NCI-H82 treated with DMSO at 0.1 percent for 48 hours (cell line): ENCODE results near the gene DNMT3A.
"Not testable (repeated sequence)": the region's sequence is repeated elsewhere in the genome, so short reads cannot be mapped to it uniquely, and the experiment has no call there.

Experiments used
- DNase-seq: peaks from one replicate; lab custom pipeline; 2025; ENCODE audit not compliant: unreplicated experiment; lab: John Stamatoyannopoulos, UW

Gene DNMT3A

GRCh38 chr2:25215948-25216679 is 125.6 kb downstream of the DNMT3A start:
- DNase-seq: no peak

- DNase-seq: no peak
Measured at GRCh38 chr2:25215232-25215631, 126.5 kb downstream of the DNMT3A start.

GRCh38 chr2:25213229-25213628 is 128.5 kb downstream of the DNMT3A start:
- no peak for DNase-seq

- not testable (repeated sequence) for DNase-seq
Measured at GRCh38 chr2:25210923-25211322, 130.8 kb downstream of the DNMT3A start.

GRCh38 chr2:25207078-25207545 is 134.6 kb downstream of the DNMT3A start:
- no peak for DNase-seq

GRCh38 chr2:25204190-25204838 is 137.4 kb downstream of the DNMT3A start:
- no peak for DNase-seq

GRCh38 chr2:25202275-25202674 is 139.4 kb downstream of the DNMT3A start:
- no peak for DNase-seq

GRCh38 chr2:25201794-25202193 is 139.9 kb downstream of the DNMT3A start:
- DNase-seq: no peak

- DNase-seq: no peak
Measured at GRCh38 chr2:25201265-25201664, 140.5 kb downstream of the DNMT3A start.

- DNase-seq: no peak
Measured at GRCh38 chr2:25198576-25198975, 143.1 kb downstream of the DNMT3A start.

- no peak for DNase-seq
Measured at GRCh38 chr2:25198209-25198525, 143.6 kb downstream of the DNMT3A start.

GRCh38 chr2:25197336-25198208 is 144.2 kb downstream of the DNMT3A start:
- no peak for DNase-seq

GRCh38 chr2:25194576-25195122 is 147.1 kb downstream of the DNMT3A start:
- DNase-seq: no peak

GRCh38 chr2:25190536-25190935 is 151.2 kb downstream of the DNMT3A start:
- no peak for DNase-seq

GRCh38 chr2:25188405-25188804 is 153.3 kb downstream of the DNMT3A start:
- no peak for DNase-seq

- DNase-seq: no peak
Measured at GRCh38 chr2:25187729-25188350, 153.9 kb downstream of the DNMT3A start.

GRCh38 chr2:25184254-25184653 is 157.5 kb downstream of the DNMT3A start:
- no peak for DNase-seq

GRCh38 chr2:25178976-25179375 is 162.7 kb downstream of the DNMT3A start:
- no peak for DNase-seq
